HG02588 (cell line): ENCODE data around the gene RNMT.
A peak's percentile ranks its signal among the peaks of the same experiment; 100 is the strongest.
"Not testable (repeated sequence)": the region's sequence is repeated elsewhere in the genome, so short reads cannot be mapped to it uniquely, and the experiment has no call there.

Experiments
- ATAC-seq: cut with Tn5 transposase; IDR thresholded peaks from one replicate; pipeline ENCODE4 v1.9.1; 2021; ENCODE audit warnings: mild to moderate bottlenecking, moderate library complexity; ENCODE audit not compliant: unreplicated experiment

RNMT gene

GRCh38 chr18:13730481-13730880 lies 4.0 kb downstream of the RNMT start:
- ATAC-seq = no peak

- ATAC-seq = no peak
Observed at GRCh38 chr18:13735681-13736080, 9.2 kb downstream of the RNMT start.

- no peak for ATAC-seq
Observed at GRCh38 chr18:13745696-13746095, 19.2 kb downstream of the RNMT start.

DNA sequence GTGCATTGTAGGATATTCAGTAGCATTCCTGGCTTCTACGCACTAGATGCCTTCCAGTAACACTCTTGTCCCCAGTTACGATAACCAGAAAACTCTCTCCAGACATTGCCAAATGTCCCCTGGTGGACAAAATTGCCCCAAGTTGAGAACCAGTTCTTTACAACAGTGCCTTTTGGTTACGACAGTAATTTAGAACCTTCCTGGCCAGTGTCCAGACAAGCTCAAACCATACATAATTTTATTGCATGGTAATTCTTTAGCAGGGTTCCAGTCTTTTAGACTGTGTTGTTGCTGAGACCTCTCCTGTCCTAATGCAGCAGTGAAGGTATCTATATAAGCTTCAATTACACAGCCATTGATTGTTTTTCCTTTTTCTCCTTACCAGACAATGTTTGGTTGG lies 20.2 kb downstream of the RNMT start:
- ATAC-seq = no peak

DNA sequence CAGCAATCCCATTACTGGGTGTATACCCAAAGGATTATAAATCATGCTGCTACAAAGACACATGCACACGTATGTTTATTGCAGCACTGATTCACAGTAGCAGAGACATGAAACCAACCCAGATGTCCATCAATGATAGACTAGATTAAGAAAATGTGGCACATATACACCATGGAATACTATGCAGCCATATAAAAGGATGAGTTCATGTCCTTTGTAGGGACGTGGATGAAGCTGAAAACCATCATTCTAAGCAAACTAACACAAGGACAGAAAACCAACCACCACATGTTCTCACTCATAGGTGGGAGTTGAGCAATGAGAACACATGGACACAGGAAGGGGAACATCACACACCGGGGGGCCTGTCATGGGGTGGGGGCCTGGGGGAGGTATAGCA lies 25.1 kb downstream of the RNMT start:
- not testable (repeated sequence) for ATAC-seq

GRCh38 chr18:13756261-13756660 lies 29.8 kb downstream of the RNMT start:
- ATAC-seq = no peak

DNA sequence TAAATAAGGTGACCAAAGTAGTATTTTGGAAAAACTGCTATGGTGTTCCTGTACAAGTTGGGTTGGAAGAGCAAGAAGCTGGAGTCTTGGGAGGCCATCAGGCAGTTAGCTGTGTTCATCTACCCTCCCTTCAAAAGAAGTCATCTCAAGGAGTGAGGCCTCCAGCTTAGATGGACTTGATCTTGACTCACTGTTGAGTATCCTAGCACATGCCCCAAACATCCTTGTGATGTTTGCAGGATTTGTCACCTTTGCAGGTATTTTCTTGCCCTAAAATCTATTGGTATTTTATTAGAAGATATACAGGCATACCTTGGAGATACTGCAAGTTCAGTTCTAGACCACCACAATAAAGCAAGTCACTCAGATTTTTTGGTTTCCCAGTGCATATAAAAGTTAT lies 30.2 kb downstream of the RNMT start:
- ATAC-seq = no peak

DNA sequence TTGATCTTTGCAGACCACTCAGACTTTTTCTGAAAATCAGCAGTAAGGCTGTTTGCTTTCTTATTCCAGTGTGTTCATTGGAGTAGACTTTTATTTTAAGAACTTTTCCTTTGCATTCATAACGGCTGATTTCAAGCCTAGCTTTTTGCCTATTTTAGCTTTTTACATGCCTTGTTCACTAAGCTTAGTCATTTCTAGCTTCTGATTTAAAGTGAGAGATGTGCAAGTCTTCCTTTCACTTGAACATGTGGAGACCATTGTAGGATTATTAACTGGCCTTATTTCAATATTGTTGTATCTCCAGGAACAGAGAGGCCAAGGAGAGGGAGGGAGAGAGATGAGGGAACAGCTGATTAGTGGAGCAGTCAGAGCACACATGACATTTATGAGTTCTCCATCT lies 32.1 kb downstream of the RNMT start:
- ATAC-seq = no peak

DNA sequence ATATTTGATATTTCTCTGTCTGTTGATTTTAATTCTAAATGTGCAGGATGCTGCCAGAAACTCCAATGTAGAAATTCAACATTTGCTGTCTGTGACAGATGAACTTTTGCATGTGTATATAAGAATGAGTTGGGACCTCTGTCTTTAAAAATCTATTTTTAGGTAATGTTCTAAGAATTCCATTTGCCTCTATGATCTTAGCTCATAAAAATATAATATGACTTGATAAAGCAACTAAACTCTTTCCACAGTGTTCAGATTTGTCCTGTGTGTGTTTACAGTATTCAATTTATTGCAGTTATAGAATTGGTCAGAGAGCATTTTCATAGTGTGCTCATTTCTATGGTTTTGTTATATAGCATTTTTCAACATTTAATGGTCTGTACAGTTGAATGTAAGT lies 33.6 kb downstream of the RNMT start:
- ATAC-seq = no peak

- ATAC-seq = no peak
Observed at GRCh38 chr18:13762690-13763439, 36.4 kb downstream of the RNMT start.

DNA sequence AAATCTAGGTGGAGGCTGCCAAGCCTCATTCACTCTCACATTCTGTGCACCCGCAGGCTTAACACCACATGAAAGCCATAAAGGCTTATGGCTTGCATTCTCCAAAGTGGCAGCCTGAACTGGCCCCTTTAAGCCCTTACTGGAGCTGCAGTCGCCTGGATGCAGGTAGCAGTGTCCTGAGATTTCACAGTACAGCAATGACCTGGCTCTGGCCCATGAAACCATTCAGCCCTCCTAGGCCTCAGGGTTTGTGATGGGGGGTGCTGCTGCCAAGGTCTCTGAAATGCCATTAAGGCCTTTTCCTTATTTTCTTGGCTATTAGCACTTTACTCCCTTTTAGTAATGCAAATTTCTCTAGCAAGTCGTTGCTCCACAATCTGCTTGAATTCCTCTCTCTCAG lies 48.6 kb downstream of the RNMT start:
- ATAC-seq = no peak

- no peak for ATAC-seq
Observed at GRCh38 chr18:13791181-13791580, 64.7 kb downstream of the RNMT start.

DNA sequence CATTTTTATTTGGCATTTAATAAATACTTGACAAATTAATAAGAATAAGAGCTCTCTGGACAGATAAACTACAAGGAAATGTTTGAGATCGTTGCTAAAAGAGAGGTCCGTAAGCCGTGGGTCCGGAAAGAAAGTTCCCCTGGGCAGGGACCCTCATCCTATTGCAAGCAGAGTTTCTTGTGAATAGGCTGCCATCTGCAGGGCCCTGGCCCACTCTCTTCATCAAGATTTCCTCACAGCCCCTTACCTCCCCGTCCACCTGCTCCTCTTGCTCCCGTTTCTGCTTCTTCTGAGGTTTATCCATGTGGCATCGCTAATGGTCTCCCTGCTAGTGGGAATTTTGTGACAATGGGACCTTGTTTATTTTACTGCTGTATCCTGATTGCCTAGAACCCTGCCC lies 67.3 kb downstream of the RNMT start:
- no peak for ATAC-seq

- ATAC-seq = no peak
Observed at GRCh38 chr18:13796515-13796914, 70.0 kb downstream of the RNMT start.

DNA sequence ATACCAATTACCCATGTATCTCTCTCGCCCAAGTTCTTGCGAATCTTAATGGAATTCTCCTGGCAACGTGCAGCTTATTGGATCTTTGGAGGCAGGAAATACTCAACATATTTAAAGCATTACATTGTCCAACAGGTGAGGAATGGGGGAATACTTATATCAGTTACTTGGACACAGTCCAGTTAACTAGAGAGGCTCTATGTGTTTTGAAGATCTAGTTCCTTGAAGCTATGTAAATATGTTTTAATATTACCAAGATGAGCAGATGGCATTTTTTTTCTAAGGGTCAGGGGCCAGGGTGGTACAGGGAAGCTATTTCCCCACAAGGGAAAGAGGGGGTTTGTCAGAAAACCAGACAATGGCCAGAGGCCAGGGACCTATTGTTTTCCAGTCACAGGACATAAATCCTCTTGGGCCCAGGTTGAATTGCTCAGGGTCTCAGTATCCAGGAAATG lies 70.7 kb downstream of the RNMT start:
- ATAC-seq = no peak

- no peak for ATAC-seq
Observed at GRCh38 chr18:13799396-13799795, 72.9 kb downstream of the RNMT start.

GRCh38 chr18:13800505-13801259 lies 74.2 kb downstream of the RNMT start:
- ATAC-seq = peak; percentile 61

DNA sequence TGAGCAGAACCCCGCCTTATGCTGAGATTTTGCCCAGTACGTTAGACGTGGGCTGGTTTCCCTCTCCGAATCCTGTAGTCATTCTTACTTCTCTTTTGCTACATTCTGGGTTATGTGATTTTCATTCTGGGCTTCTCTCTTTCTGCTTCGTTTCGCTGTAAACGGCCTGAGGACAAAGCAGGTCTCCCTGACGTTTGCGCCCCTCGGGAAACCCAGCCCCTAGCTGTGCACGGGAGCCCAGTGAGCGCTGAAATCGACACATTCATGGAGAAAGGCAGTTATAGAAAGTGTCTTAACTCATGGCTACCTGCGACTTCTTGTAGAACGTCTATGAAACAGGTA lies 74.8 kb downstream of the RNMT start:
- no peak for ATAC-seq

DNA sequence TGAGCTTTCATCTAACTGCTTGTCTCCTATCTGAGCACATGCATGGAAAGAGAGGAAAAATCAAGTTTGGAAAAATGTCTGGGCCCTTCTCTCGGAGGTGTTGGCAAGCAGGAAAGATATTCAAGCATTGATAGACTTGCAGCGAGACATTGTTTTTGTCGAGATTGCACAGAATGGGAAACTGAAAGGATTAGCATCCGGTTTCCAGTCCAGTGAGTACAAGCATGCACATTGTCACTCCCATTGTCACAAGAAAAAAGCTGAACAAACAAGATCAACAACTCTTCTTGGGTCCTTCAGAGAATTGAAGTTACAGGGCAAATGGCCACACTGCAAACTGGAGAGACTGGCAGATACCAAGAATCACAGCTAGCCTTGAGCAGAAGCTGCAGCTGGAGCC lies 77.8 kb downstream of the RNMT start:
- ATAC-seq = no peak

GRCh38 chr18:13808294-13809042 lies 82.0 kb downstream of the RNMT start:
- no peak for ATAC-seq

GRCh38 chr18:13809043-13809430 lies 82.6 kb downstream of the RNMT start:
- no peak for ATAC-seq
